DMS53 treated with DMSO at 0.1 percent for 48 hours (cell line): ENCODE data around the gene PRDM15.

Source experiments
- DNase-seq: peaks from one replicate; lab custom pipeline; 2025; ENCODE audit not compliant: unreplicated experiment; lab: John Stamatoyannopoulos, UW

Gene PRDM15

DNA sequence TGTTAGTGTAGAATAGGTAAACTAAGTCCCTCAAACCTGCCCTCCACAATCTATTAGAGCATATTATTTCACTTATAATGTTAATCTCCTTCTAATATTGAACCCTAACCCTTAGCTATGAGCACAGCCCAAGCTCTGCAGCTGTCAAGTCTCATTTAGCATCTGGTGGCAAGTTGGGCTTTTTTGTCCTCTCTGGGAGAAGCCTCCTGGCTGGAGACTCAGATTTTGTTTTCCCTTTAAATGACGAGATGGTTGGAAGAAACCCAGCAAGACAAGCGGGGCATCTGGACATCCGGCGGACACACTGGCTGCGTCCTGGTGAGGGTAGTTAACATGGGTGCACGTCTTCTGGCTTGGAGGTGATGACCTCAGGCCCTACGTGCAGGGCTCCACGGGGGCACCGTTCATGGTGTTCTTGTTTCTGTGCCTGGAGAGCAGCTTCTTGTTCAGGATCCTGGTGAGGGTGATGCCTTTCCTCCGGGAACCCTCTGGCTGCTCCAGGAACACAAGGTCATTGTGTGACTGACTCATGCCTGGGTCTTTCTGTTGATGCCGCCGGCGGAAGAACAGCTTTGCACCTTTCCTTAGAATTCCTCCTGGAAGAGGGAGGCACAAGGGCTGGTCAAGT is 9.7 kb upstream of the PRDM15 start:
- DNase-seq: no peak

DNA sequence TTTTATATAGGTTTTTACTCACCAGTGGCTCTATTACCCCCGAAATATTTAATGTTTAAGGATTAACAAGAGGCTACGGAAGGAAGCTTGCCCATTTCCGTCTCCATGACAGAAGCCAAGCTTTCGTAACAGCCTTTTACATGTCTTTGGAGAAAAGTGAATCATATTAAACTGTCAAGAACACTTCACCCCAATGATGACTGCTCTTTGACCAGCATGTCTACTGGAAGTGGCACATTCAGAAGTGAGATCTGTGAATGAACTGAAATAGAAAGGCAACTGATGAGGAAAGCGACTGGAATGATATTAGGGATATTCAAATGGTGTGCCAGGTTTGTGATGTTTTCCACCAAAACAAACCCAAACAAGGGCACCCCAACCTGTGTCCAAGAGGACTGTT is 8.5 kb upstream of the PRDM15 start:
- no peak for DNase-seq

DNA sequence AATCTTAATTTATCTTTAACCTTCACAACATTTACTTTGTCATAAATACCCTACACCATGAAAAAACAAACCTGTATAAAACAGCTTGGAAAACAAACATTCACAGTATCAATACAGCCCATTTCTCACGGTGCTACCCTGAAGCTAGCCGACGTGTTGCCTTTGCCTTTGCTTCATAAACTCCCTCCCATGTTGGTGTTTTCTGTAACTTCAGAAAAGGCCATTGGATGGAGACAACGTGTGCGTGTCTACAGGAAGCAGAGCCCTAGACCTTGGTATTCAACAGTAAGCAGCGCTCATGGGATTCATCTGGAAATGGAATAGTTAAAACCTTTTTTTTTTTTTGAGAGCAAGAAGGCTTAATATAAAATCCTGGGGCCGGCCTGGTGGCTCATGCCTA is 7.2 kb upstream of the PRDM15 start:
- no peak for DNase-seq

DNA sequence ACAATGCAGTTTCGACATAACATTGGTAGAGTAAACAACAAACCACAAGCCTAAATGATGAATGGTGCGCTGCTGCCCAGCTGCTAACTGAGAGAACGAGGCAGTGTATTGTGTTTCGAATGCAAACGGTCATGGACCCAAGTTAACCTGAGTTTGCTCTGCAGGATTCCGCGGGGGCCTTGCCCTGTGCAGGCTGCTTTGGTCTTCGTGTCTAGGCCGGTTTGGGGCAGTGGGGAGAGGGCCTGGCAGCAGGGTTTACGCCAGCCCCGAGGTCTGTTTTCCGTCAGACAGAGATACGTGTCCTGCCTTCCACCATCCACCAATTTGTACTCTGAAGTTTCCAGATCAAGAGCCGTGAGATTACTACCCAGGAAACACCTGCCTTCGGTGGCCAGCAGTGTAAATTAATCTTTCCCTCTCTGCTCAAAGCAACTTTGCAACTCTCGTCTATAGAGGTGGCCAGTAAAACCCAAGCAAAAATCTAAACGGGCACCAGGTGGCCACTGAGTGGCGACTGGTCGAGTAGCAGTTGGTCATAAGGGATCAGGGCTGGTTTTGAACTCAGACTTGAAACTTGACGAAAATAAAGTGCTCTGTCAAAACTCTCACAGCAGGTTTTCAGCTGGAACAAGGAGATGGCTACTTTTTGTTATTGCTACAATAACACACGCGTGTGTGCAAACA is 6.3 kb upstream of the PRDM15 start:
- no peak for DNase-seq

DNA sequence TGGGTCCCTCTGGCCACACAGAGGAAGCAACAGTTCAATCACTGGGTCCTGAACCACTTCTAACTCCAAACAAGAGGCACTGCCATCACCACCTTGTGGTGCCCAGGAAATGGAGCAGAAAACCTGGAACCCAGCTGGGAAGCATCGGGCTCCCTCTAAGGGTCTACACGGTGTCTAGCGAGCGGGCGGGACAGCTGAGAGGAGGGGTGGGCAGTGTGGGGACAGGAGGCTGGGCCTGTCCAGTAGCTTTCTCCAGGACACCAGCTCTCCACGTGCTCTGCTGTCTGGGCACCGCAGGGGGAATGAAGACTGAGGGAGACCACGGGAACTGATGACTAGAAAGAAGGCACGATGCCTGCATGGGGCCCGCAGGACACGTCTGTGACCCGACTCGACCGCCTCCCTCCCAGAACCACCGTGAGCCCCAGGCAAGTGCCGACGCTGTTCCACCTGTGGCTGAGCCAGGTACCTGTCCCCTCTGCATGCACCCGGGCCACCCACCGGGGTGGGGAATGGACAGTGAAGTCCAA is 5.4 kb upstream of the PRDM15 start:
- DNase-seq: no peak

DNA sequence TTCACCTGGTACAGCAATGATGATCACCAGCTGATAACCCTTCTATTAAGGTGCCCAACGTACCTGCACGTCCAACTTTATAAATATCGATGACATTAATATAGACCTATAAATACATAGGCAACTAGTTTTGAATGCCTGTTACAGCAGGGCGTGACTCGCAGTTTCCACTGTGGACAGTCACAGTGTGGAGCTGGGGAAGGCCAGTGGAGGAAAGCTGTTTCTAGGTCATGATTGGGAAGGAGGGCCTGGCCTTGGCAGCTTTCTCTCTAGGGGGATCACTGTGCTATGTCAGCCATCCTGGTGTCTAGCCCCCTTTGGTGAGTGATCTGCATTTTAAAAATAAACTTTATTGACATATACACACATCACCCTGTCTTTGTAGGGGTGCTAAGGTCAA is 4.4 kb upstream of the PRDM15 start:
- DNase-seq: no peak

DNA sequence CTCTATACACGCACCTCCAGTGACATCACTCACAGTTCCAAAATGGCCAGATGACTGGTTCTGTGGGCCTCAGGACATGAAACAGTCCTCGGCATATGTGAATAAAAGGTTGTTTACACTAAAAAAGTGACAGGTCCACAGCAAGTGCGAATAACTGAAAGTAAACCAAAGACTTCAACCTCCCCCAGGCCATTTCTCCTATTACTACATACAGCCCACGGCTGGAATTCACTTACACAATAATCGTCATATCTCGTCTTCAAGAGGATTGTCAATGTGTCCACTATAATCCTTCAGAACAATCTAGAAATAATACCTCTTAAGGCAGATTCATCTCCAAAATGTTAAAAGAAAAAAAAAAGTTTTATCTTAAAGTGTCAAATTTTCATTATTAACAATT is 1.9 kb upstream of the PRDM15 start:
- DNase-seq: no peak

DNA sequence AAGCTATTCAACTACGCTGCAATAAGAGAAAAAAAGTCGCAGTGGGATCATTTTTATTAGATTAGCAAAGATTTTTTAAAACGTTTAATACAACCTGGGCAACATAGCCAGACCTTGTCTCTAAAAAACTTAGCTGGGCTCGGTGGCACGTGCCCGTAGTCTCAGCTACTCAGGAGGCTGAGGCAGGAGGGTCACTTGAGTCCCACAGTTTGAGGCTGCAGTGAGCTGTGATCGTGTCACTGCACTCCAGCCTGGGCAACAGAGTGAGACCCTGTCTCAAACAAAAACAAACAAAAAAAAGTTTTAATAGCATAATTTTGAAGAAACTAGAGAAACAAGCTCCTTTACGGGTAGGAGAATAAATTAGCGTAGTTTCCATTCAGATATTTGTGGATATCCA is 1.0 kb upstream of the PRDM15 start:
- no peak for DNase-seq

DNA sequence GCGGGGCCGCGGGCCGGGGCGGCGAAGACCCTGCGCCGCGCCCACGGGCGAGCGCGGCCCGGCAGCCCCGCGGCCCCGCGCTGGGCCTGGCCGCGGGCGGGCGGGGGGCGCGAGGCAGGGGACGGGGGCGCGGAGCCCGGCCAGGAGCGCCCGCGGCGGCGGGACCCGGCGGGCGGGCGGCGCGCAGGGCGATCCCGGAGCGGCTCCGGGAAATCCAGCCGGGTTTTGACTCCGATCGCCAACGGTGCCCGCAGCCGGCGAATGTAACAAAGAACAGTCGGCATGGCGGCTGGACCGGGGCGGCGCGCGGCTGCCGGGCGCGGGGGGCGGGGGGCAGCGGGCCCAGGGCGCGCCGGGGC is 334 bp downstream of the PRDM15 start:
- peak; percentile 12 for DNase-seq

DNA sequence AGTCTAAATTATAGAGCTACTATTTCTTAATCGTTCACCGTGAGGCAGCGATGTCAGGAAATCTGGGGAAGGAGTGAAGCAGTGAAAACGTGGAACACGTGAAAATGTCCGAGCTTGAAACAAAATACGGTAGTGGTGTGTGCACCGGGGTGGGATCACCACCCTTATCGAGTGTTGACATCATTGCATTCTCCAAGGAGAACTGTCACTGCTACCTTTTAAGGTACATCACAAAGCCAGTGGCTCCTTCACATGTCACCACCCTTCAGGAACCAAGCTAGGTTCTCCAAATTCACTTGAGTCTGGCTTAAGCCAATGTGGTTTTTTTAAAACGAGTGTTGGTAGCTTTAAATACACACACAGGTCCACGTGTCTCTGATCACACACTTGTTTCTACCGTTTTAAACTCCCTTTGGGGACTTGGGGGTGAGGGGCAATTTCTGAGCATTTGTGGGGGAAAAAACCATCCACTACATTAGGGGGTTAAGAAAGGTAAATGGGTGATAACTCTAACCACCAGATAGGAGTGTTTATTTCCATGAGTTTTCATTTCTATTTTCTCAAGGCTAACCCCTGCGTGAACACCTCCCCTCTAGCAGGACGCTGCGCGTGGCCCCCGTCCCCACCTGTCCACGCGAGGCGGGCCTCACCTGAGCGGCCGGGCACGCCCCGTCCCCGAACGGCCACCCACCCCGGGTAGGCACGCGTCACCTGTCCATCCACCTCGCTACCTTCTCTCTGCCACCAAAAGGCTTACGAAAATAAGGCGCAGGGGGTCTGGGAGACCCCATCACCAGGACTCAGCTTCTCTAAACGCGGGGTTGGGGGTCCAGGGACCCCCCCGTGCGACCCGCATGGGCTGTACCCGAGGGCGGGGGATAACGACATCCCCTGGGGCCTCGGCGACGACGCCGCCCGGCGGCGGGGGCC is 978 bp downstream of the PRDM15 start:
- DNase-seq: peak; percentile 9

DNA sequence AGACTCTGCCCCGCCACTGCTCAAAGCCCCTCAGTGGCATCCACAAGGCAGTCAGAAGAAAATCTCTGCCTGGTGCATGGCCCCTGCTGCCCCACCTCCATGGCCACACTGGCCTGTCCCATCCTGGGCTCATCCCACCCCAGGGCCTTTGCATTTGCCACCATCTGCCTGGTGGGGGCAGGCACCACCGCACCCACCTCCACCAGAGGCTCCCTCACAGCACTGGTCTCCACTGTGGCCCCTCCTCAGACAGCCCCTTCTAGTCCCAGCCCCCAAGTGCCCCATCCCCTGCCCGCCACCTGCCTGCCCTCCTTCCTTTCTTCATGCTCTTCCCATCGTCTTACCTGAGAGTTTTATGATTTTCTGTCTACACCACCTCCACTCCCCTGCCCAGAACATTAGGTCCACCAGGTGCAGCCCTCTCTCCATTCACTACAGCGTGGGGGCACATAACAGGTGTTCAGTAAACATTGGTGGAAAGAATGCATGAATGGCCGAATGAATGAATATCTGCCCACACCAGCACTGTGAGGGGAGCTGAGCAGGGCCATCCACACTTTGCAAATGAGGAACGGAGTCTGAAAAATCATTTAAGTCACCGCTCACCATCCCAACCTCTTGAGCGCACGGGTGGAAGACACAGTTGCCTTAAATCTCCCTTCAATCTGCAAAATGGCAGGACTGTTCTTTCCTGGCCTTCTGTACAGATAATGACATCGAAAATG is 2.1 kb downstream of the PRDM15 start:
- no peak for DNase-seq

DNA sequence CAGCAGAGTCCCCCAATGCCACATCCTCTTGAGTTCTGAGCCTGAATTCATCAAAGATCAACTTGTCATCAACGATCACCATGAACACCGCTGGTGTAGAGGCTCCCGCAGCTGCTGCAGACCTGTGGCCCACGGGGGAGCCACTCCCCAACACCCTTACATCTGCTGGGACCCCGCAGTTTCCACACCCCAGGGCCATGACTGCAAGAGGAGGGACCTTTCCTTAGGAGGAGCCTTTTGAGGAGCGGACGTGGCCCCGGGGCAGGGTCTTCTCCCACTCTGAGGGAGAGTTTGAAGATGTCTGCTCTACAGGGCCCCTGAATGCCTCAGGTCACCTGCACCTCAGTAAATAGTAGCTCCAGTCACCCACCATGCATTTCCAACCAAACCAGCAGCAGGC is 2.7 kb downstream of the PRDM15 start:
- no peak for DNase-seq

DNA sequence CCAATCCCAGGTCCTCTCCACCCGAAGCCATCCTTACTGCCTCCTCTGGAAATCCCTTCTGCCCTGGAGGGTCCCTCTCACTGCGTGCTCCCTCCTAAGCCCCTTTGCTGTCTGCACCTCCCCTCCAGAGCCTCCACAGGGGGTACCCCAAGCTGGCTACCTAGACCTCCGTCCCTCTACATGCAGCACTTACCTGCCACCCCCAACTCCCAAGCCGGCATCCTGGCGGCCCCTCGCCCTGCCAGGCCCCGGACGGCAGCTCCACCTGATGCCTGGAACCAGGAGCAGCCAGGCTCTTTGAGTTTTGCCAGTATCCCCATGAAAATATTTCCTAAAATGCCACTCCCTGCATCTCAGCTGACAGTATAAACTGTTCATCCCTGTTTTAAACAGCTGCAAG is 4.1 kb downstream of the PRDM15 start:
- DNase-seq: no peak

DNA sequence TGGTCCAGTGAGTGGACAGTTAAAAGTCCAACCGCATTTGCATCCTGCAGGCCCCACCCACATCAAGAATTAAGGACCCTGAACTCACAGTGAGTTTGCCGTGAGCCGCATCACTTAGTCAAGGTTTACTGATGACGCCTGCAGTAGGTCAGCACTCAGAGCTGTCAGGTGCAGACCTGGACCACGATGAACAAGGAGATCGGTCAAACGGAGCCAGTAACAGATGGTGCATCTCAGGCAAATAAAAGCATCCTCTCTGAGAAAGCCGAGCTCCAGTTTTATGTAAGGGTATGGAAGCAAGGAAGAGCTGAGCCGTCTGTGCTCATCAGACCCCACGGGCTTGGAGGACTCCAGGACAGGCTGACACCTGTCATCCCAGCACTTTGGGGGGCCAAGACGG is 4.5 kb downstream of the PRDM15 start:
- no peak for DNase-seq

DNA sequence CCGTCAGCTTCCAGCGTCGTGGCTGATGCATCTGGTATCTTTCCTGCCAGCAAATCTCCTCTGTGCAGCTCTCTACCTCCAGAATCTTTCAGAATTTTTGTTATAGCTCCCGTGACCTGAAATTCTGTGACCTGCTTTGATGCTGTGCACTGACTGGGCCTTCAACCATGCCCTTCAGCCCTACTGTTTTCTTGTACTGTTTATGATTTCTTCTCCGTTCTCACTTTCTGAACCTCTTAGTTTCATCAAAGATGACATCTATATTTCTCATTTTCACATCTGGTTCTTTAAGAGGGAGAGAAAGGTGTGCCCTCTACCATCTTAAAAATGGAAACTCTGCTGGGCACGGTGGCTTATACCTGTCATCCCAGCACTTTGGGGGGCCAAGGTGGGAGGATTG is 5.7 kb downstream of the PRDM15 start:
- DNase-seq: no peak

DNA sequence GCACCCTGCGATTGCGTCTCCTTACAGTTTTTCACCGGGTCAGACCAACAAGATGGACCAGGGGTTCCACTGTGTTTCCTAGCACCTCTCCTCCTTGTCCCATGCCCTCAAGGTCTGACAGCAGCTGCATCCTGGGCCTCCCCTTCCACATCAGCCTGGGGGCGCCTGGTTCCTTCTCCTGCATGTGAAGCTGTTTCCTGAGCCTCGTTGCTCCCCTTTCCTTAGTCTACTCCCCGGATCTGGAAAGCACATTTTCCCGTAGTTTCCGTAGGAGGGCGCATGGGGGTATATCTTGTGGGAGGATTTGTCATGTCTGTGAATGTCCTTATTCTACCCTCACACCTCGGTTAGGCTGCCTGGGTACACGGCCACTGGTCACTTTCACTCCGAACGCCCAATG is 6.1 kb downstream of the PRDM15 start:
- no peak for DNase-seq

DNA sequence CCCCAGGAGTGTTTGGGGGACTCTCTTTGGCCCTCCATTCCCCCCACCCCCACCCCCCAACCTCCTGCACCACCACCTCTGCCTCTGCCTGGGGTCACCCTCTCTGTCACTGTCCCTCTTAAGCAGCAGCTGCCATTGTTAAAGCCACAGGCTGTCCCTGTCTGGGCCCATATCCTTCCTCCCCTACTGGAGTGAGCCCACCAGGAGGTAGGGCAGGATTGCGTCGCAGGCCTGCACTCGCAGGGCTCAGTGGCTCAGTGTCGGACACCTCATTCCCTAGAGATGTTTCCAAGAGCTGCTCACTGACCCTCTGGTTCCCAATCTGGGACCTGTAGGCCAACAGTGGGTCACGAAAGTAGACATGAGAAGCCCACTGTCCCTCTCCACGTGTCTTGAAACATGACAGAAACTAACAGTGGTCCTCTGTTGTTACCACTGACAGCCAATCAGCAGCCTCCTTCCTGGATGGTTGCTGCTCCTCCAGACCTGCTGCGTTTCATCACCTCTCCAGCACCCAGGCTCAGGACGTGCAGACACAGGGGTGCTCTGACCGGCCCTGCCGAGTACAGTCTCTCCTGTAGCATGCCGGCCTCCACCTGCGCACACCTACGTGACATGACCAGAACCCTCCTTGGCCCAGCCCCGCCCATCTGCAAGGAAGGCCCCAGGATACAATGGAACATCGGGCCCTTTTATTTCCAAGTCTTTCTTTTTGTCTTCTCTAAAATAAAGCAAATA is 7.7 kb downstream of the PRDM15 start:
- DNase-seq: no peak

DNA sequence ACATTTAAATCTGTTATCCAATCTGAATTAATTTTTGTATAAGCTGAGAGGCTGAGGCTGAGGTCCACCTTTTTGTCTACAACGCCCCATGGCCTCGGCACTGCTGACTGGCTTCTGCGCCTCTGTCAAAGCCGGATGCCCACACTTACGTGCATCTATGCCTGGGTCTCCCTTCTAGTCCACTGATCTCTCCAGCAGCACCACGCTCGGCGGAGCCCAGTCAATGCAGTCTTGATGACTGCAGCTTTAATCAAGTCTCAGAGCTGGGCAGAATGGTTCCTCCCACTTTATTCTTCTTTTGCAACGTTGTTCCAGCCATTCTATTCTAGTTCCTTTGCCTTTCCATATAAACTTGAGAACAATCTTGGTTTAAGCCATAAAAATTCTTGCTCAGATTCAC is 9.4 kb downstream of the PRDM15 start:
- no peak for DNase-seq

DNA sequence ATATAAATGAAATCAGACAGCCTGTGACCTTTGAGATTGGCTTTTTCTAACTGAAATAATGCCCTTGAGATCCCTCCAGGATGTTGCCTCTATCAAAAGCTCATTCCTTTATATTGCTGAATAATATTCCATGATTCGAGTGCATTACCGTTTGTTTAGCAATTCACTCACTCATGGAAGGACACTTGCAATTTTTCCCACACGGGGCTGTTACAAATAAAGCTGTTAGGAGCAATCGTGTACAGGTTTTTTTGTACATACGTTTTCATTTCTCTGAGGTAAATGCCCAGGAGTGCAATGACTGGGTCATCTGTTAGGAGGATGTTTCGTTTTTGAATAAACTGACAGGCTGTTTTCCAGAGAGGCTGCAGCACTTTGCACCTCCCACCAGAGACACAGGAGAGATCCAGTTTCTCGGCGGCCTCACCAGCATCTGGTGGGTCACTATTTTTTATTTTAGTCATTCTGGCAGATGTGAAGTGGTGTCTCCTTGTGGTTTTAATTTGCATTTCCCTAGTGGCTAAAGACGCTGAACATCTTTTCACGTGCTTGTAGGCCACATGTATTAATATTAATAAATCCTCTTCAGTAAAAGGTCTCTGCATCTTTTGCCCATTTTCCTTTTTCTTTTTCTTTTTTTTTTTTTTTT is 11.0 kb downstream of the PRDM15 start:
- DNase-seq: no peak

DNA sequence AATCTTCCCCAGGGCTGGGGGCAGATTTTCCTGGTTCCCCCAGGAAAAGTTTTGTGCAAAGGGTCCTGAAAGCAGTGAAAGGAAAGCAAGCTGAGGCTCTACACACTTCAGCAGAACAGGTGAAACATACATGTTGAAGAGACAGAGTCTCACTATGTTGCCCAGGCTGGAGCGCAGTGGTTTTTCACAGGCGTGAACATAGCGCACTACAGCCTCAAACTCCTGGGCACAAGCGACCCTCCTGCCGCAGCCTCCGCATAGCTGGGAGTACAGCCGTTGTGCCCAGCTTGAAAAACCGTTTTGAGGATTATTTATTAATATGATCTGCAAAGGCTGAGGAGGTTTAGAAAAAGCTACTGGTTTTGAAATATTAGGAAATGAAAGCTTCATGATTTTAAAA is 11.8 kb downstream of the PRDM15 start:
- no peak for DNase-seq
